Bronchial epithelial cell (primary cell): Measurements from ENCODE around the gene DAZAP1. TPM values are rescaled to one million over a fixed set of nuclear protein-coding genes. Genes with fewer than 3 reads are reported as not detected.
A peak's percentile ranks its signal among the peaks of the same experiment; 100 is the strongest.
"Not testable (repeated sequence)": the region's sequence is repeated elsewhere in the genome, so short reads cannot be mapped to it uniquely, and the experiment has no call there.

Experiments used
- DNase-seq: peaks from one replicate; pipeline ENCODE4 v3.0.0-alpha.2; 2010; ENCODE audit warnings: low read depth
- FAIRE-seq: peaks from 2 replicates; lab custom pipeline; 2011; peaks lifted over from hg19 to GRCh38; lab: Jason Lieb, UNC
- H3K27me3 ChIP-seq: 2 replicates; pipeline ENCODE4 v1.5.1; 2011; ENCODE audit warnings: low read length; ENCODE audit not compliant: control insufficient read depth, insufficient read depth
- H3K36me3 ChIP-seq: 2 replicates; pipeline ENCODE4 v1.5.1; 2011; ENCODE audit warnings: low read length; ENCODE audit not compliant: control insufficient read depth, insufficient read depth
- H3K4me3 ChIP-seq: 2 replicates; pipeline ENCODE4 v1.5.1; 2011; ENCODE audit warnings: mild to moderate bottlenecking, low read depth, low read length, control low read depth
- total RNA-seq: library from RNA; depleted of rRNA; stranded (reverse); fragments of >200 nt; gene quantifications from 2 replicates; pipeline ENCODE4 v1.2.1, GENCODE V29; 2014
- TF ChIP-seq, protein P1 (sequence below): IDR thresholded peaks from 2 replicates; pipeline ENCODE4 v1.5.1; 2011; ENCODE audit warnings: mild to moderate bottlenecking, moderate library complexity, low read length, control low read depth, inconsistent platforms; ENCODE audit not compliant: insufficient read depth, severe bottlenecking

The DAZAP1 gene
- total RNA-seq, 1 donor from 2014 or later = 115 TPM

DNA sequence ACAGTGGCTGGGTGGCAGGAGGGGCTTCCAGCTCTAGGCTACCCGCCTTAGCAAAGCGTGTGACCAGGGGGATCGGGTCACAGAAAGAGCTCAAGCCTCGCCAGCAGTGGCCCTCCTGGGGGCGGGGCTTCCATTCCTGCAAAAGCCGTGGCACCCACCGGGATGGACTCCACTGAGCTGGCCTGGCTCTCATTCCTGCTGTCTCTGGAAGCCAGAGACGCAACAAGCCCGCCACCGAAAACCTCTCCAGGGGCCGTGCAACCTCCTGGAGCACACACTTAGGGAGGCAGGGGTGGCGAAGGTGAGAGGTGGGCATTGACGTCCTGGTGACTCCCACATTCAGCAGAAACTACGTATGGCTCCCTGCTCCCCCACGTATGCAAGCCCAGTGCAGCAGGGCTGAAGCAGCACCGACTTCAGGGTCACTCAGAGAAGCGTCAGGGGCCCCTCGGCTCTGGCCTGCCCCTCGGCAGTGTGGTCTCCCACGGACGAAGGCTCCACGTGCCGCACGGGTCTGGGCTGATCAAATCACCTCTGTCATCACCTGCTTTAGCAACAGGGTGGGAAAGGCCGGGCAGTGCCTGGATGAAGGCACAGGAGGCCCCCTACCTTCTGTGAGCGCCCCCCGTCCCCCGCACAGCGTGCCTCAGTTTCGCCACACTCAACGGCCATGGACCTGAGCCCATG is 68.5 kb downstream of the DAZAP1 start:
- no peak for DNase-seq
- Histone ChIP-seq H3K36me3 (peaks cover 4% of the 10 kb centered on the region), H3K27me3 (no peaks in the 10 kb centered on the region), H3K4me3 (no peak overlapping the region)
- TF ChIP-seq, protein P1, sequence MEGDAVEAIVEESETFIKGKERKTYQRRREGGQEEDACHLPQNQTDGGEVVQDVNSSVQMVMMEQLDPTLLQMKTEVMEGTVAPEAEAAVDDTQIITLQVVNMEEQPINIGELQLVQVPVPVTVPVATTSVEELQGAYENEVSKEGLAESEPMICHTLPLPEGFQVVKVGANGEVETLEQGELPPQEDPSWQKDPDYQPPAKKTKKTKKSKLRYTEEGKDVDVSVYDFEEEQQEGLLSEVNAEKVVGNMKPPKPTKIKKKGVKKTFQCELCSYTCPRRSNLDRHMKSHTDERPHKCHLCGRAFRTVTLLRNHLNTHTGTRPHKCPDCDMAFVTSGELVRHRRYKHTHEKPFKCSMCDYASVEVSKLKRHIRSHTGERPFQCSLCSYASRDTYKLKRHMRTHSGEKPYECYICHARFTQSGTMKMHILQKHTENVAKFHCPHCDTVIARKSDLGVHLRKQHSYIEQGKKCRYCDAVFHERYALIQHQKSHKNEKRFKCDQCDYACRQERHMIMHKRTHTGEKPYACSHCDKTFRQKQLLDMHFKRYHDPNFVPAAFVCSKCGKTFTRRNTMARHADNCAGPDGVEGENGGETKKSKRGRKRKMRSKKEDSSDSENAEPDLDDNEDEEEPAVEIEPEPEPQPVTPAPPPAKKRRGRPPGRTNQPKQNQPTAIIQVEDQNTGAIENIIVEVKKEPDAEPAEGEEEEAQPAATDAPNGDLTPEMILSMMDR = no peak
- no peak for FAIRE-seq

DNA sequence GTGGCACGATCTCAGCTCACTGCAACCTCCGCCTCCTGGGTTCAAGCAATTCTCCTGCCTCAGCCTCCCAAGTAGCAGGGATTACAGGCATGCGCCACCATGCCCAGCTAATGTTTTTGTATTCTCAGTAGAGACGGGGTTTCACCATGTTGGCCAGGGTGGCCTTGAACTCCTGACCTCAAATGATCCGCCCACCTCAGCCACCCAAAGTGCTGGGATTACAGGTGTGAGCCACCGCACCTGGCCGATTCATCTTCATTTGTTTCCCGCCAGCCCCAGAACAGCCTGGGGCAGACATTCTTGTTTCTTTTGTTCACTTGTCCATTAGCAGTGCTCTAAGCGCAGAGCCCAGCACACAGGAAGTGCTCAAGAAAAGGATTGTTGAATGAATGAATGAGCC is 69.7 kb downstream of the DAZAP1 start:
- H3K27me3 ChIP-seq, H3K36me3 ChIP-seq, H3K4me3 ChIP-seq, FAIRE-seq, DNase-seq: not testable (repeated sequence)

DNA sequence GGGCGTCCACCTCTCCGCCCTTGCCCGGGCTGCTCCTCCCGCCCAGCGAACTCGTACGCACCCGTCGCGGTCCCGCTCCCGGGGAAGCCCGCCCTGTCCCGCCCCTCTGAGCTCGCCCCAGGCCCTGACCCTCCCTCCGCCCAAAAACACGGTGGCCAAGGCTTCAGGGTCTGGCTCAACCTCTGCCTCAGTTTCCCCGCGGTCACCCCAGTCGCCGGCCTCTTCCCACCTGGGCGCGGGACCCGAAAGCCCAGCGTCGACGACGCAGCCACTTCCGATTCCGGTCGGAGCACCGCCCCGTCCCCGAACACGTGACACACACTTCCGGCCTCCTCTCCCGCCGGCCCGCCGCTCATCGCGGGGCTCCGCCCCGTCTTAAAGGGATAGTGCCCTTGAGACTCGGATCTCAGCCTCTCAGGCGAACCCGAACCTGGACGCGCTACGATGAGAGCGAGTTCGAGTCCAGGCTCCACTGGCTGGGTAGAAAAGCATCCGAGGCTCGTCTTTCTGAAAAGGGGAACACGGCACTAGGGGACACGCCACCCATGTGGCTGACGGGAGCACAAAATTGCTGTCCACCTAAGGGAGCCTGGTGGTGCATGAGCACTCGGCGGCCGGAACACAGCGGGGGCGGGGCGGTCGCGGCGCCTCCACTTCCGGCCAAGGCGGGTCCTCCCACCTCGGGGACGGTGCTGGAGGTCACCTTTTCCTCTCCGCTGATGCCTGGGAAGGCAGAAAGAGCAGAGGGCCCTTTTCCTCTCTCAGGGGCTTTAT is 71.7 kb downstream of the DAZAP1 start, which contains the start of gene C19orf25:
Gene C19orf25 (minus strand): TSS at position 282 of the 774 bp plus-strand sequence. CDS start 312 bp downstream, outside the sequence.
- peak within 1 kb of the TSS; percentile 96 for H3K4me3 ChIP-seq
- no peaks in the 10 kb centered on the region for H3K27me3 ChIP-seq
- peak; percentile 81 for FAIRE-seq
- peak; percentile 81 for DNase-seq
- TF ChIP-seq, protein P1 = no peak
- H3K36me3 ChIP-seq = peaks cover 4% of the 10 kb centered on the region

DNA sequence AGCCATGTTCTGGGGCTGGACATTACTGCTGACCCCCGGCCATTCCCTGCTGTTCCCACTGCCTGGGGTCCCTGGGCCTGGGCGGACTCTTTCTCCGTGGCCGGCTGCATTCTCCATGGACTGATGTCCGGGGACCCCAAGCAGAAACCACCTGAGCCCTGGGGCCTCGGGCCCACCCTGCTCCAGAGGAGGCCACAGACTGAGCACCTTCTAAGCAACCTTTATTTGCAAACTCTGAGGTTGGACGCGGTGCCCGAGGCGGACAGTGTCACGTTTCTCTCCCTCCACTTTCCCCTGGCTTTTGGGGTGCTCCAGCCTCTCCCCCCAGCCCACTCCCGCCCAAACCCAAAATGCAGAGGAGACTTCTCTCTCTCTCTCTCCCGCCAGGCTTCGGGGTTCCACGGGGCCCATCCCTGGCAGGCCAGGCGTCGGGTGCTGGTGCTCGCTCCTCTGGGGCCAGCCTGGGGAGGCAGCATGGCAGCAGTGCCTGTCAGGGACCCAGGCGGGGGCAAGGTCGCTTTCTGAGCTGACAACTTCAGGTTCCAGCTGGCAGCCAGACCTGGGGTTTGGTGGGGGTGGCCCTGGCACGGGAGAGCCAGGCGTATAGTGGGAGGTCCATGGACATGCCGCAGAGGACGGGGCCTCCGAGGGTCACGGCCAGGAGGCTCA is 74.0 kb downstream of the DAZAP1 start:
- Histone ChIP-seq H3K27me3 (no peaks in the 10 kb centered on the region), H3K36me3 (peaks cover 1% of the 10 kb centered on the region), H3K4me3 (no peak overlapping the region)
- DNase-seq (no peak), FAIRE-seq (no peak)
- TF ChIP-seq, protein P1 = no peak

DNA sequence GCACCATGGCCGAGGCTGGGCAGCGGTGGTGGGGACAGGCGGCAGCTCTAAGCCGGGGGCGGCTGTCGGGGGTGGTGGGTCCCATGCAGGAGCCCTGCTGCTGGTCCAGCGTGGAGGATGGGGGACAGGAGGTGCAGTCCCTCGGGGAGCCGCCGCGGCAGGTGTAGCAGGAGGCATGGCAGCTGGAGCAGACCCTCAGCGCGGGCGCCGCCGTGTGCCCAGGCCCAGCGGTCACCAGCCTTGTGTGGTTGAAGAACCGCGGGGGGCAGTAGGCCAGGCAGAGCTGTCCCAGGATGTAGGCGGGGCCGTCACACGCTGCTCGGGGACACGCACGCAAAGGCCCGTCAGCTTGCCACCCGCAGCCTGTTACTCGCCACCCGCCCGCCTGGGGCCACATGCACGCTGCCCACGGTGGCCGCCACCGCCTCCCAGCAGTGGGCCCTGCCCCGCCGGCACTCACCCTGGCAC is 74.5 kb downstream of the DAZAP1 start:
- FAIRE-seq = no peak

More for the DNA sequence above, 74.5 kb downstream of the DAZAP1 start:
- DNase-seq = no peak
- Histone ChIP-seq H3K27me3 (no peaks in the 10 kb centered on the region), H3K4me3 (no peak overlapping the region), H3K36me3 (no peaks in the 10 kb centered on the region)
- TF ChIP-seq, protein P1 = no peak
